ENCODE data around the gene TRAF3IP1. TPM values are rescaled to one million over a fixed set of nuclear protein-coding genes. Genes with fewer than 3 reads are reported as not detected.

TRAF3IP1 gene
- total RNA-seq, 4 donors from 2014 or later, result 12.6 to 41.8 (median 27.6) TPM

DNA sequence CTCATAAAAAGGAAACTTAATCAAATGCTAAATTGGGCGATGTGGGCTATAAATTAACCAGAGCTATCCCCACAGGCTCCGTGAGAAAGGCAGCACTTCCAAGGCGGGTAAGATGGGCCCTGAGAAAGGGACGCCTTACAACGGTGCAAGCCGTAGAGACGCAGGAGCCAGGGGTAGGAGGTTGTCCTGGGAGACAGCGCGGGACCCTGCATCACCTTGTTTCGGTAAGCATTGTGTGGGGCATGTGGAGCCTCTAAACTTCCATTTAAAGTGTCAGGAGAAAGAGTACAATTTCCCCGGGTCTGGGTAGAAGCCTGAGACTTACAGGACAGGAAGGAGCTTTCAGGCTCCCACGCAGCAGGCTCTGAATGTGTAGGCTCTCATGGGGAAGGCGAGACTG lies 30.7 kb upstream of the TRAF3IP1 start:
- intact Hi-C loops (cut with DNase I; ENCODE audit: low total_unique reads), result no loop called here
- H3K4me1 ChIP-seq, result peaks cover 12 to 13% of the 10 kb centered on the region in 2 donors
- TF ChIP-seq CTCF (IDR thresholded peaks at IDR 0.05) (no peak), POLR2A (IDR thresholded peaks at IDR 0.05) (no peak)
- peak overlapping the region; percentile 67 to 96 for H3K27ac ChIP-seq
- H3K36me3 ChIP-seq, result no peaks in the 10 kb centered on the region
- no peak for DNase-seq
- H3K27me3 ChIP-seq, result no peaks in the 10 kb centered on the region
- H3K9me3 ChIP-seq, result no peaks in the 10 kb centered on the region
- H3K4me3 ChIP-seq, result peak overlapping the region in 1 of 2 donors; percentile 85

GRCh38 chr2:238290091-238290509 lies 30.2 kb upstream of the TRAF3IP1 start:
- TF ChIP-seq CTCF (IDR thresholded peaks at IDR 0.05) (no peak), POLR2A (IDR thresholded peaks at IDR 0.05) (peak; percentile 20 to 23)
- Histone ChIP-seq H3K36me3 (no peaks in the 10 kb centered on the region), H3K9me3 (no peaks in the 10 kb centered on the region), H3K4me3 (no peak overlapping the region), H3K27ac (peak overlapping the region; percentile 67 to 96), H3K27me3 (no peaks in the 10 kb centered on the region), H3K4me1 (peaks cover 12 to 13% of the 10 kb centered on the region in 2 donors)
- intact Hi-C loops (cut with DNase I; ENCODE audit: low total_unique reads), result no loop called here
- peak in 1 of 2 donors; percentile 62 for DNase-seq

GRCh38 chr2:238290715-238291549 lies 29.4 kb upstream of the TRAF3IP1 start:
- peaks cover 12 to 13% of the 10 kb centered on the region in 2 donors for H3K4me1 ChIP-seq
- H3K4me3 ChIP-seq, result no peak overlapping the region
- H3K9me3 ChIP-seq, result no peaks in the 10 kb centered on the region
- intact Hi-C loops (cut with DNase I; ENCODE audit: low total_unique reads), result no loop called here
- no peaks in the 10 kb centered on the region for H3K27me3 ChIP-seq
- H3K36me3 ChIP-seq, result no peaks in the 10 kb centered on the region
- no peak overlapping the region for H3K27ac ChIP-seq
- no peak for TF ChIP-seq POLR2A (IDR thresholded peaks at IDR 0.05)
- TF ChIP-seq CTCF (IDR thresholded peaks at IDR 0.05), result no peak
- DNase-seq, result no peak

DNA sequence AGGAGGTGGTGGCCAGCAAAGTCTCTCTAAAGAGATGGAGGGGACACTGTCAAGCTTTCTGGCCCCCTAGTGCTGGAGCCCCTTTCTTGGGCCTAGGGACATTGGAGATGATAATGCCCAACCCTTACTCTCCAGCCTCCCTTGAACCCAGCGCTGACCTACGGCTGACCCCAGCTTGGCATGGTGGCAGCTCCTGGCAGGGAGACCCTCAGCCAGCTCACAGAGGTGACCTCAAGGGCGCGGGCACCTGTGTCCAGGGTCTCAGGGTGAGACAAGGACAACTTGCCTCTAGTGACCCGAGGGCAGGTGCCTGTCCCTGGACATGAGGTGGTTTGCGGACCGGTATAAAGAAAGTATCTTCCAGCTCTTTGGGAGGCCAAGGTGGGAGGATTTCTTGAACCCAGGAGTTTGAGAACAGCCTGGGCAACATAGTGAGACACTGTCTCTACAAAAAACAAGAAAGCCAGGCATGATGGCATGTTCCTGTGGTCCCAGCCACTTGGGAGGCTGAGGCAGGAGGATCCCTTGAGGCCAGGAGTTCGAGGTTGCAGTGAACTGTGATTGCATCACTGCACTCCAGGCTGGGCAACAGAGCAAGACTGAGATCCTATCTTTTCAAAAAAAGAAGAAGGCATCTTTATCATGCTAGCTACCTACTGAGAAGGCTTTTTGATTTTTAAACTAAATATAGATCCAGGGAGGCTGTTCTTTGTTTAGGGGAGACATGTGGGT lies 28.6 kb upstream of the TRAF3IP1 start:
- Histone ChIP-seq H3K4me1 (peaks cover 9 to 10% of the 10 kb centered on the region in 2 donors), H3K36me3 (no peaks in the 10 kb centered on the region), H3K27ac (no peak overlapping the region), H3K9me3 (no peaks in the 10 kb centered on the region), H3K4me3 (no peak overlapping the region), H3K27me3 (no peaks in the 10 kb centered on the region)
- no peak for DNase-seq
- no peak for TF ChIP-seq POLR2A (IDR thresholded peaks at IDR 0.05)
- no peak for TF ChIP-seq CTCF (IDR thresholded peaks at IDR 0.05)
- intact Hi-C loops (cut with DNase I; ENCODE audit: low total_unique reads), result no loop called here

DNA sequence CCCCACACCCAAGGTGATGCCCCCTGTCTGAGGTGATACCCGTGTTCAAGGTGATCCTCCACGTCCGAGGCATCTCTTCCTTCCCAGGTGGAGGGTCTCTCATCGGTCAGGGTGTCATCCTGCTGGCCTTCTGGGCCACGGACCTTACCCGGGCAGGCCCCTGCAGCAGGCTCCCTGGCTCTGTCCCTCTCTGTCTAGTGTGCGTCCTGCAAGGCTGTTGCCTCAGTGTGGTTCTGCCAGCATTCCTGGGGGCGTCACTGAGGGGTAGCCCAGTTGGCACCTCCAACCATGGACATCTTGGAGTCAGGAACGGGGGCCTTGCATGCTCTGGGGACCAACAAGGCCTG lies 26.3 kb upstream of the TRAF3IP1 start:
- H3K27ac ChIP-seq, result no peak overlapping the region
- intact Hi-C loops (cut with DNase I; ENCODE audit: low total_unique reads), result no loop called here
- TF ChIP-seq CTCF (IDR thresholded peaks at IDR 0.05), result no peak
- TF ChIP-seq POLR2A (IDR thresholded peaks at IDR 0.05), result no peak
- H3K27me3 ChIP-seq, result no peaks in the 10 kb centered on the region
- no peaks in the 10 kb centered on the region for H3K4me1 ChIP-seq
- no peak overlapping the region for H3K4me3 ChIP-seq
- no peaks in the 10 kb centered on the region for H3K9me3 ChIP-seq
- no peaks in the 10 kb centered on the region for H3K36me3 ChIP-seq
- DNase-seq, result no peak

Data from uterus (tissue), 4 donors.